Cerebellar nuclear complex (tissue), 1 donor: Measurements from ENCODE around the gene USPL1.
A peak's percentile ranks its signal among the peaks of the same experiment; 100 is the strongest.
"Not testable (repeated sequence)": the region's sequence is repeated elsewhere in the genome, so short reads cannot be mapped to it uniquely, and the experiment has no call there.

ENCODE experiments used
- DNase-seq, 2 experiments: peaks; one replicate each; lab custom pipeline; 2025; lab: John Stamatoyannopoulos, UW

Gene USPL1

GRCh38 chr13:30617315-30618185 is at the start of gene USPL1:
USPL1 (plus strand) TSS chr13:30617920; CDS start chr13:30621141, 3,221 bp downstream.
- peak; percentile 69 to 91 for DNase-seq

- DNase-seq, result no peak
Measured at GRCh38 chr13:30569901-30570576, 47.7 kb upstream of the USPL1 start.

GRCh38 chr13:30570691-30571090 is 47.0 kb upstream of the USPL1 start:
- no peak for DNase-seq

GRCh38 chr13:30572859-30573275 is 44.9 kb upstream of the USPL1 start:
- DNase-seq, result no peak

- DNase-seq, result no peak
Measured at GRCh38 chr13:30576528-30576927, 41.2 kb upstream of the USPL1 start.

GRCh38 chr13:30577401-30577852 is 40.3 kb upstream of the USPL1 start:
- no peak for DNase-seq

GRCh38 chr13:30580852-30581502 is 36.7 kb upstream of the USPL1 start:
- DNase-seq, result no peak

- no peak for DNase-seq
Measured at GRCh38 chr13:30581582-30581981, 36.1 kb upstream of the USPL1 start.

- DNase-seq, result no peak
Measured at GRCh38 chr13:30584051-30584731, 33.5 kb upstream of the USPL1 start.

GRCh38 chr13:30585748-30586262 is 31.9 kb upstream of the USPL1 start:
- DNase-seq, result no peak

- DNase-seq, result no peak
Measured at GRCh38 chr13:30587231-30587630, 30.5 kb upstream of the USPL1 start.

- DNase-seq, result no peak
Measured at GRCh38 chr13:30587739-30588138, 30.0 kb upstream of the USPL1 start.

GRCh38 chr13:30593001-30593400 is 24.7 kb upstream of the USPL1 start:
- DNase-seq, result no peak

GRCh38 chr13:30600496-30600895 is 17.2 kb upstream of the USPL1 start:
- no peak for DNase-seq

- DNase-seq, result no peak
Measured at GRCh38 chr13:30601836-30602235, 15.9 kb upstream of the USPL1 start.

GRCh38 chr13:30605052-30605451 is 12.7 kb upstream of the USPL1 start:
- DNase-seq, result no peak

- not testable (repeated sequence) for DNase-seq
Measured at GRCh38 chr13:30607186-30607585, 10.5 kb upstream of the USPL1 start.

- no peak for DNase-seq
Measured at GRCh38 chr13:30607908-30608307, 9.8 kb upstream of the USPL1 start.

GRCh38 chr13:30608364-30608763 is 9.4 kb upstream of the USPL1 start:
- DNase-seq, result no peak

- DNase-seq, result no peak
Measured at GRCh38 chr13:30610311-30610710, 7.4 kb upstream of the USPL1 start.

- DNase-seq, result peak in 1 of 2 experiments; percentile 4
Measured at GRCh38 chr13:30615481-30615865, 2.2 kb upstream of the USPL1 start.
